Measurements from ENCODE around the gene SGSH. TPM values are rescaled to one million over a fixed set of nuclear protein-coding genes. Genes with fewer than 3 reads are reported as not detected.

Gene SGSH
- total RNA-seq, 1 donor from 2014 or later, result 24.0 TPM

- Histone ChIP-seq H3K27ac (ENCODE audit: low read depth, low read length) (no peak overlapping the region), H2AFZ (ENCODE audit: low read depth, low read length) (no peak overlapping the region), H3K27me3 (ENCODE audit: insufficient read depth, low read length) (no peaks in the 10 kb centered on the region), H3K9ac (ENCODE audit: low read length) (no peak overlapping the region), H3K4me2 (ENCODE audit: low read length) (no peak overlapping the region), H3K79me2 (ENCODE audit: insufficient read depth, low read length) (no peaks in the 10 kb centered on the region), H3K4me1 (ENCODE audit: insufficient read depth, low read length) (no peaks in the 10 kb centered on the region), H3K9me3 (ENCODE audit: insufficient read depth, low read depth, low read length) (no peaks in the 10 kb centered on the region), H3K4me3 (ENCODE audit: insufficient read depth, low read depth, low read length) (no peak overlapping the region), H3K36me3 (ENCODE audit: insufficient read depth, low read length) (no peaks in the 10 kb centered on the region), H4K20me1 (ENCODE audit: insufficient read depth, low read length) (peaks cover 11% of the 10 kb centered on the region)
- Mint-ChIP-seq H3K27ac (ENCODE audit: unreplicated experiment) (no peak overlapping the region), H3K9me3 (ENCODE audit: unreplicated experiment) (peaks cover 1% of the 10 kb centered on the region), H3K36me3 (ENCODE audit: low read depth, unreplicated experiment) (peaks cover 14% of the 10 kb centered on the region), H3K4me3 (ENCODE audit: unreplicated experiment) (no peak overlapping the region), H3K27me3 (ENCODE audit: low read depth, unreplicated experiment) (no peaks in the 10 kb centered on the region), H3K4me1 (ENCODE audit: low read depth, unreplicated experiment) (no peaks in the 10 kb centered on the region)
- no peak for DNase-seq (ENCODE audit: low read depth)
- TF ChIP-seq EZH2 (IDR thresholded peaks at IDR 0.05; ENCODE audit: insufficient read depth, low read length), result no peak
- TF ChIP-seq, protein P1, sequence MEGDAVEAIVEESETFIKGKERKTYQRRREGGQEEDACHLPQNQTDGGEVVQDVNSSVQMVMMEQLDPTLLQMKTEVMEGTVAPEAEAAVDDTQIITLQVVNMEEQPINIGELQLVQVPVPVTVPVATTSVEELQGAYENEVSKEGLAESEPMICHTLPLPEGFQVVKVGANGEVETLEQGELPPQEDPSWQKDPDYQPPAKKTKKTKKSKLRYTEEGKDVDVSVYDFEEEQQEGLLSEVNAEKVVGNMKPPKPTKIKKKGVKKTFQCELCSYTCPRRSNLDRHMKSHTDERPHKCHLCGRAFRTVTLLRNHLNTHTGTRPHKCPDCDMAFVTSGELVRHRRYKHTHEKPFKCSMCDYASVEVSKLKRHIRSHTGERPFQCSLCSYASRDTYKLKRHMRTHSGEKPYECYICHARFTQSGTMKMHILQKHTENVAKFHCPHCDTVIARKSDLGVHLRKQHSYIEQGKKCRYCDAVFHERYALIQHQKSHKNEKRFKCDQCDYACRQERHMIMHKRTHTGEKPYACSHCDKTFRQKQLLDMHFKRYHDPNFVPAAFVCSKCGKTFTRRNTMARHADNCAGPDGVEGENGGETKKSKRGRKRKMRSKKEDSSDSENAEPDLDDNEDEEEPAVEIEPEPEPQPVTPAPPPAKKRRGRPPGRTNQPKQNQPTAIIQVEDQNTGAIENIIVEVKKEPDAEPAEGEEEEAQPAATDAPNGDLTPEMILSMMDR (IDR thresholded peaks at IDR 0.05; ENCODE audit: insufficient read depth, low read depth, low read length), result no peak
- no peak for FAIRE-seq
Observed at GRCh38 chr17:80212962-80213642, 7.0 kb downstream of the SGSH start.

- H3K9ac ChIP-seq (ENCODE audit: low read length), result no peak overlapping the region
- no peak overlapping the region for H3K4me2 ChIP-seq (ENCODE audit: low read length)
- no peaks in the 10 kb centered on the region for H3K79me2 ChIP-seq (ENCODE audit: insufficient read depth, low read length)
- H3K9me3 Mint-ChIP-seq (ENCODE audit: unreplicated experiment), result peaks cover 1% of the 10 kb centered on the region
- H3K36me3 Mint-ChIP-seq (ENCODE audit: low read depth, unreplicated experiment), result peaks cover 13% of the 10 kb centered on the region
- DNase-seq (ENCODE audit: low read depth) (no peak), FAIRE-seq (no peak)
- H4K20me1 ChIP-seq (ENCODE audit: insufficient read depth, low read length), result peaks cover 5% of the 10 kb centered on the region
- H3K27ac Mint-ChIP-seq (ENCODE audit: unreplicated experiment), result no peak overlapping the region
- TF ChIP-seq, protein P1 (IDR thresholded peaks at IDR 0.05; ENCODE audit: insufficient read depth, low read depth, low read length), result no peak
- no peak for TF ChIP-seq EZH2 (IDR thresholded peaks at IDR 0.05; ENCODE audit: insufficient read depth, low read length)
- no peaks in the 10 kb centered on the region for H3K27me3 ChIP-seq (ENCODE audit: insufficient read depth, low read length)
- no peak overlapping the region for H2AFZ ChIP-seq (ENCODE audit: low read depth, low read length)
- no peaks in the 10 kb centered on the region for H3K9me3 ChIP-seq (ENCODE audit: insufficient read depth, low read depth, low read length)
- H3K4me3 Mint-ChIP-seq (ENCODE audit: unreplicated experiment), result no peak overlapping the region
- H3K36me3 ChIP-seq (ENCODE audit: insufficient read depth, low read length), result no peaks in the 10 kb centered on the region
- H3K4me3 ChIP-seq (ENCODE audit: insufficient read depth, low read depth, low read length), result no peak overlapping the region
- H3K27me3 Mint-ChIP-seq (ENCODE audit: low read depth, unreplicated experiment), result no peaks in the 10 kb centered on the region
- no peaks in the 10 kb centered on the region for H3K4me1 Mint-ChIP-seq (ENCODE audit: low read depth, unreplicated experiment)
- no peak overlapping the region for H3K27ac ChIP-seq (ENCODE audit: low read depth, low read length)
- no peaks in the 10 kb centered on the region for H3K4me1 ChIP-seq (ENCODE audit: insufficient read depth, low read length)
Observed at GRCh38 chr17:80212511-80212910, 7.6 kb downstream of the SGSH start.

DNA sequence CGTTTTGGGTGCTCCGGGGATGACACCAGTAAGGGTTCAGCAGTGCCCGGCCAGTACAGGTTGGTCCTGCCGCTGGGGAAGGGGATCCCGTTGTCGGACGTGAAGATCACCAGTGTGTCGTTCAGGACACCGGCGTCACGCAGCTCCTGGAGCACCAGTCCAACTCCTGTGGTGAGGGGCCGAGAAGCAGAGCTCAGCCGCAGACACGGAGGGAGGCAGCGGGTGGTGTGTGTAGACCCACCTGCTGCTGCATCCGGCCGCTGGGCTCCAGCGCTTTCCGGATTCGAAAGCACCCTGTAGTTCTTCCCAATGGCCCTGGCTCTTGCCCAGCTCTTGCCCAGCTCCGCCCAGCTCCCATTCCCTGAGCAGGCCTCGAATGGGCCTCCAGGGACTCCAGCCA is 8.0 kb downstream of the SGSH start:
- Histone ChIP-seq H3K9me3 (ENCODE audit: insufficient read depth, low read depth, low read length) (no peaks in the 10 kb centered on the region), H3K4me3 (ENCODE audit: insufficient read depth, low read depth, low read length) (no peak overlapping the region), H3K79me2 (ENCODE audit: insufficient read depth, low read length) (no peaks in the 10 kb centered on the region), H2AFZ (ENCODE audit: low read depth, low read length) (no peak overlapping the region), H3K4me2 (ENCODE audit: low read length) (no peak overlapping the region), H3K36me3 (ENCODE audit: insufficient read depth, low read length) (no peaks in the 10 kb centered on the region), H3K27ac (ENCODE audit: low read depth, low read length) (no peak overlapping the region), H3K4me1 (ENCODE audit: insufficient read depth, low read length) (no peaks in the 10 kb centered on the region), H3K27me3 (ENCODE audit: insufficient read depth, low read length) (no peaks in the 10 kb centered on the region), H3K9ac (ENCODE audit: low read length) (no peak overlapping the region), H4K20me1 (ENCODE audit: insufficient read depth, low read length) (peaks cover under 1% of the 10 kb centered on the region)
- H3K36me3 Mint-ChIP-seq (ENCODE audit: low read depth, unreplicated experiment), result peaks cover 9% of the 10 kb centered on the region
- TF ChIP-seq, protein P1 (IDR thresholded peaks at IDR 0.05; ENCODE audit: insufficient read depth, low read depth, low read length), result no peak
- TF ChIP-seq EZH2 (IDR thresholded peaks at IDR 0.05; ENCODE audit: insufficient read depth, low read length), result no peak
- no peaks in the 10 kb centered on the region for H3K4me1 Mint-ChIP-seq (ENCODE audit: low read depth, unreplicated experiment)
- FAIRE-seq (no peak), DNase-seq (ENCODE audit: low read depth) (no peak)
- H3K27ac Mint-ChIP-seq (ENCODE audit: unreplicated experiment), result no peak overlapping the region
- no peaks in the 10 kb centered on the region for H3K27me3 Mint-ChIP-seq (ENCODE audit: low read depth, unreplicated experiment)
- no peak overlapping the region for H3K4me3 Mint-ChIP-seq (ENCODE audit: unreplicated experiment)
- peaks cover 1% of the 10 kb centered on the region for H3K9me3 Mint-ChIP-seq (ENCODE audit: unreplicated experiment)
